K562 (cell line): ENCODE data around the gene PPP1R12C. TPM values are rescaled to one million over a fixed set of nuclear protein-coding genes. Genes with fewer than 3 reads are reported as not detected.
A peak's percentile ranks its signal among the peaks of the same experiment; 100 is the strongest.

Source experiments
- ARID4B ChIP-seq: sonication (generic); formaldehyde crosslinking; IDR thresholded peaks from 2 replicates; pipeline ENCODE4 v1.8.0; 2022; ENCODE audit warnings: mild to moderate bottlenecking, missing genetic modification reagents
- ATF1 ChIP-seq, 2 experiments: fragments of 450-650 bp in 1 of 2; IDR thresholded peaks; 2 replicates each; pipeline ENCODE4 v1.6.1; 2016; ENCODE audit warnings: missing compliant biosample characterization in 1 of 2, missing genetic modification characterization in 1 of 2
- CTBP1 ChIP-seq: fragments of 450-650 bp; IDR thresholded peaks from 2 replicates; pipeline ENCODE4 v1.6.1; 2016; ENCODE audit warnings: borderline replicate concordance
- E2F6 ChIP-seq, 2 experiments: IDR thresholded peaks; 2 replicates each; pipeline ENCODE4 v1.6.1; 2011; ENCODE audit warnings: borderline replicate concordance in 1 of 2, control low read depth in 1 of 2, low read depth in 1 of 2, low read length in 1 of 2, mild to moderate bottlenecking in 1 of 2, mixed read lengths in 1 of 2, moderate library complexity in 1 of 2; ENCODE audit not compliant: insufficient read depth in 1 of 2, insufficient read length in 1 of 2, poor library complexity in 1 of 2, severe bottlenecking in 1 of 2; ENCODE audit errors: extremely low read depth in 1 of 2
- HDAC1 ChIP-seq, 2 experiments: fragments of 450-650 bp; IDR thresholded peaks; 2 replicates each; pipeline ENCODE4 v1.6.1; 2016 to 2017; ENCODE audit warnings: inconsistent platforms in 1 of 2, mild to moderate bottlenecking in 1 of 2, moderate library complexity in 1 of 2
- HNRNPL ChIP-seq: fragments of 200-400 bp; formaldehyde crosslinking; IDR thresholded peaks from 2 replicates; pipeline ENCODE4 v1.6.1; 2017; ENCODE audit warnings: low read depth, mild to moderate bottlenecking, low read length
- KLF6 ChIP-seq: fragments of 250-450 bp; sonication (Bioruptor Pico); IDR thresholded peaks from 2 replicates; pipeline ENCODE4 v1.4.0; 2020; ENCODE audit warnings: mild to moderate bottlenecking, moderate library complexity, borderline replicate concordance
- RHOXF2B ChIP-seq: fragments of 250-450 bp; sonication (Bioruptor Pico); conservative IDR thresholded peaks from 2 replicates; pipeline ENCODE4 v1.5.1; 2021
- SRSF9 ChIP-seq: fragments of 200-400 bp; formaldehyde crosslinking; IDR thresholded peaks from 2 replicates; pipeline ENCODE4 v1.6.1; 2017; ENCODE audit warnings: low read depth, low read length, borderline replicate concordance
- ZBTB5 ChIP-seq: fragments of 450-650 bp; IDR thresholded peaks from 2 replicates; pipeline ENCODE4 v1.6.1; 2017; ENCODE audit warnings: antibody characterized with exemption
- ZBTB7A ChIP-seq: IDR thresholded peaks from 2 replicates; pipeline ENCODE4 v1.6.1; 2011; ENCODE audit warnings: low read depth, mild to moderate bottlenecking, low read length, moderate library complexity, borderline replicate concordance; ENCODE audit not compliant: control insufficient read depth
- ZNF354B ChIP-seq: fragments of 250-450 bp; sonication (Bioruptor Pico); IDR thresholded peaks from 2 replicates; pipeline ENCODE4 v1.4.0; 2020
- ZNF764 ChIP-seq: fragments of 250-450 bp; sonication (Bioruptor Pico); IDR thresholded peaks from 2 replicates; pipeline ENCODE4 v1.4.0; 2020; ENCODE audit warnings: low read depth, mild to moderate bottlenecking, moderate library complexity
- polyA plus RNA-seq, 8 experiments: library from polyadenylated mRNA; depleted of rRNA in 4 of 8; stranded (reverse) in 5 of 8; unstranded in 3 of 8; fragments of >200 nt; fragmentation: Nextera tagmentation in 2 of 8; fragmentation: Illumina TruSeq in 1 of 8; extraction: Ambion mirVana in 2 of 8; extraction: Trizol in 1 of 8; gene quantifications; 2 replicates each; pipeline versions ENCODE4 v1.2.1 to v1.2.3, GENCODE V29; 2011 to 2014; ENCODE audit warnings: inconsistent platforms in 1 of 8, missing spikeins in 1 of 8
- total RNA-seq, 7 experiments: library from RNA; depleted of rRNA in 6 of 7; stranded (reverse); fragments of >200 nt in 6 of 7; fragmentation: Illumina TruSeq in 2 of 7; extraction: Trizol in 2 of 7; gene quantifications; 2 replicates each; pipeline versions ENCODE4 v1.2.1 to v1.2.3, GENCODE V29; 2011 to 2021; ENCODE audit warnings: low replicate concordance in 1 of 7

PPP1R12C gene
- total and polyA plus RNA-seq, 9 of the 15 experiments (the other 6 are each of a cell fraction or from before 2014, with no cell fraction given): 1.8 to 136 (median 33.7) TPM

DNA sequence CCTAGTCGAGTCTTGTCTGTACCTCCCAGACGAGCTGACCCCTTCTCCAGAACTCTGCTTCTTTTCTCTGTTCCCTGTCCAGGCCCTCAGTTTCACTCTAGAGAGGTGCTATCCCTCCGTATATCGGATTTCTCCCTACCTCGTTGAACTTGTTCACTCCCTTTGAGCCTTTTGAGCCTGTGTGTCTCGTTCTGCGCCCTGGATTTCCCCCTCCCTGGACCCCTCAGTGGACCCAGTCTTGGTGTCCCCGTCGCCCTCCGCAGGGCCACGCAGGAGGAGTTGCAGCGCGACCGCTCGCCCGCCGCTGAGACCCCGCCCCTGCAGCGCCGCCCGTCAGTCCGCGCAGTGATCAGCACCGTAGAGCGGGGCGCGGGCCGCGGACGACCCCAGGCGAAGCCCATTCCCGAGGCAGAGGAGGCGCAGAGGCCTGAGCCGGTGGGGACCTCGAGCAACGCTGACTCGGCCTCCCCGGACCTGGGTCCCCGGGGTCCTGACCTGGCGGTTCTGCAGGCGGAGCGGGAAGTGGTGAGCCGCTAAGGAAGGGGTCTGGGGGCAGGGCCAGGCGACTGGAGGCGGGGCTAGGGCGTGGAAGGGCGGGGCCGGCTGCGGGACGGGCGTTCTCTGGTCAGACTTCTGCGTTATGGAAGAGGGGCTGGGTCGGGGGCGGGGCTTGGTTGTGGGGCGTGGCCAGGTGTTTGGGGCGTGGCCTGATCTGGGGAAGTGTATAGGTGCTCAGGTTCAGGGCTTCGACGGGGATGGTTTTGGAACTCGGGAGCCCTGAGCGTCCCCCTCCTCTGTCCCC is 36.3 kb downstream of the PPP1R12C start (continued):
- TF ChIP-seq E2F6 (IDR thresholded peaks at IDR 0.05; ENCODE audit: borderline replicate concordance in 1 of 2, extremely low read depth in 1 of 2, insufficient read depth in 1 of 2, insufficient read length in 1 of 2, low read depth in 1 of 2, low read length in 1 of 2, poor library complexity in 1 of 2, severe bottlenecking in 1 of 2): peak; percentile 17 to 60
- TF ChIP-seq SRSF9: no peak
- TF ChIP-seq HDAC1 (IDR thresholded peaks at IDR 0.05): peak in 1 of 2 experiments; percentile 80; a peak in 2 of 4 replicates
- 0 out of 2 replicates have a peak, but pooled peaks have one; percentile 44 for TF ChIP-seq ZNF764 (CRISPR knock-in tag)
- peak; percentile 94 for TF ChIP-seq ZBTB7A
- TF ChIP-seq KLF6 (CRISPR knock-in tag): peak; percentile 70; the same call in 1 of the 2 replicates
- TF ChIP-seq CTBP1: peak; percentile 75
- TF ChIP-seq ZBTB5: no peak
- TF ChIP-seq ZNF354B: no peak
- no peak for TF ChIP-seq RHOXF2B
- TF ChIP-seq ARID4B: peak; percentile 58
- no peak for TF ChIP-seq HNRNPL
- TF ChIP-seq ATF1 (CRISPR knock-in tag; IDR thresholded peaks at IDR 0.05): no peak
- TF ChIP-seq ATF1 (tag; IDR thresholded peaks at IDR 0.05): peak; percentile 41
